Activated naive CD8-positive, alpha-beta T cell (primary cell): ENCODE data around the gene SCART1.

ENCODE experiments used
- H3K27ac Mint-ChIP-seq: one replicate; pipeline ENCODE4 v1.8.0; 2021; ENCODE audit warnings: mixed read lengths
- H3K27me3 Mint-ChIP-seq: one replicate; pipeline ENCODE4 v1.8.0; 2021; ENCODE audit warnings: mixed read lengths
- H3K36me3 Mint-ChIP-seq: one replicate; pipeline ENCODE4 v1.8.0; 2021; ENCODE audit warnings: mixed read lengths
- H3K4me1 Mint-ChIP-seq: one replicate; pipeline ENCODE4 v1.8.0; 2021; ENCODE audit warnings: low read depth, mixed read lengths
- H3K4me3 Mint-ChIP-seq: one replicate; pipeline ENCODE4 v1.8.0; 2021; ENCODE audit warnings: mild to moderate bottlenecking, mixed read lengths
- H3K9me3 Mint-ChIP-seq: one replicate; pipeline ENCODE4 v1.8.0; 2021; ENCODE audit warnings: low read depth, mixed read lengths

The SCART1 gene

GRCh38 chr10:133457100-133457841, 3.5 kb downstream of the SCART1 start:
- Mint-ChIP-seq H3K4me1 (no peaks in the 10 kb centered on the region), H3K9me3 (no peaks in the 10 kb centered on the region), H3K27me3 (no peaks in the 10 kb centered on the region), H3K4me3 (no peak overlapping the region), H3K27ac (no peak overlapping the region), H3K36me3 (no peaks in the 10 kb centered on the region)

- H3K4me1 Mint-ChIP-seq, result no peaks in the 10 kb centered on the region
- no peak overlapping the region for H3K27ac Mint-ChIP-seq
- H3K27me3 Mint-ChIP-seq, result no peaks in the 10 kb centered on the region
- no peaks in the 10 kb centered on the region for H3K36me3 Mint-ChIP-seq
- H3K4me3 Mint-ChIP-seq, result no peak overlapping the region
- H3K9me3 Mint-ChIP-seq, result no peaks in the 10 kb centered on the region
Observed at GRCh38 chr10:133458021-133458709, 4.4 kb downstream of the SCART1 start.

- Mint-ChIP-seq H3K4me3 (no peak overlapping the region), H3K27me3 (no peaks in the 10 kb centered on the region), H3K9me3 (no peaks in the 10 kb centered on the region), H3K27ac (no peak overlapping the region), H3K36me3 (peaks cover 2% of the 10 kb centered on the region), H3K4me1 (no peaks in the 10 kb centered on the region)
Observed at GRCh38 chr10:133458710-133459453, 5.1 kb downstream of the SCART1 start.

- no peaks in the 10 kb centered on the region for H3K4me1 Mint-ChIP-seq
- H3K36me3 Mint-ChIP-seq, result peaks cover 3% of the 10 kb centered on the region
- no peak overlapping the region for H3K4me3 Mint-ChIP-seq
- no peaks in the 10 kb centered on the region for H3K27me3 Mint-ChIP-seq
- no peak overlapping the region for H3K27ac Mint-ChIP-seq
- no peaks in the 10 kb centered on the region for H3K9me3 Mint-ChIP-seq
Observed at GRCh38 chr10:133459454-133460207, 5.9 kb downstream of the SCART1 start.

GRCh38 chr10:133460208-133460769, 6.5 kb downstream of the SCART1 start:
- Mint-ChIP-seq H3K4me3 (no peak overlapping the region), H3K4me1 (no peaks in the 10 kb centered on the region), H3K9me3 (no peaks in the 10 kb centered on the region), H3K36me3 (peaks cover 3% of the 10 kb centered on the region), H3K27ac (no peak overlapping the region), H3K27me3 (no peaks in the 10 kb centered on the region)

GRCh38 chr10:133461027-133461426, 7.3 kb downstream of the SCART1 start:
- H3K9me3 Mint-ChIP-seq, result no peaks in the 10 kb centered on the region
- no peak overlapping the region for H3K27ac Mint-ChIP-seq
- H3K4me1 Mint-ChIP-seq, result no peaks in the 10 kb centered on the region
- no peaks in the 10 kb centered on the region for H3K27me3 Mint-ChIP-seq
- H3K36me3 Mint-ChIP-seq, result peaks cover 3% of the 10 kb centered on the region
- no peak overlapping the region for H3K4me3 Mint-ChIP-seq

- Mint-ChIP-seq H3K9me3 (no peaks in the 10 kb centered on the region), H3K27me3 (no peaks in the 10 kb centered on the region), H3K4me1 (no peaks in the 10 kb centered on the region), H3K4me3 (no peak overlapping the region), H3K36me3 (peaks cover 3% of the 10 kb centered on the region), H3K27ac (no peak overlapping the region)
Observed at GRCh38 chr10:133461841-133462240, 8.1 kb downstream of the SCART1 start.

GRCh38 chr10:133462512-133463305, 9.0 kb downstream of the SCART1 start:
- H3K36me3 Mint-ChIP-seq, result peaks cover 7% of the 10 kb centered on the region
- no peak overlapping the region for H3K27ac Mint-ChIP-seq
- H3K9me3 Mint-ChIP-seq, result no peaks in the 10 kb centered on the region
- no peaks in the 10 kb centered on the region for H3K27me3 Mint-ChIP-seq
- no peaks in the 10 kb centered on the region for H3K4me1 Mint-ChIP-seq
- no peak overlapping the region for H3K4me3 Mint-ChIP-seq

GRCh38 chr10:133464582-133465031, 10.9 kb downstream of the SCART1 start:
- Mint-ChIP-seq H3K27ac (no peak overlapping the region), H3K9me3 (no peaks in the 10 kb centered on the region), H3K36me3 (peaks cover 18% of the 10 kb centered on the region), H3K4me3 (no peak overlapping the region), H3K27me3 (no peaks in the 10 kb centered on the region), H3K4me1 (no peaks in the 10 kb centered on the region)

- no peak overlapping the region for H3K4me3 Mint-ChIP-seq
- no peaks in the 10 kb centered on the region for H3K9me3 Mint-ChIP-seq
- H3K4me1 Mint-ChIP-seq, result no peaks in the 10 kb centered on the region
- no peak overlapping the region for H3K27ac Mint-ChIP-seq
- peaks cover 22% of the 10 kb centered on the region for H3K36me3 Mint-ChIP-seq
- no peaks in the 10 kb centered on the region for H3K27me3 Mint-ChIP-seq
Observed at GRCh38 chr10:133465191-133465949, 11.6 kb downstream of the SCART1 start.

- no peak overlapping the region for H3K4me3 Mint-ChIP-seq
- no peaks in the 10 kb centered on the region for H3K4me1 Mint-ChIP-seq
- no peaks in the 10 kb centered on the region for H3K9me3 Mint-ChIP-seq
- H3K27me3 Mint-ChIP-seq, result no peaks in the 10 kb centered on the region
- H3K36me3 Mint-ChIP-seq, result peaks cover 24% of the 10 kb centered on the region
- H3K27ac Mint-ChIP-seq, result no peak overlapping the region
Observed at GRCh38 chr10:133465950-133466474, 12.3 kb downstream of the SCART1 start.

- peaks cover 24% of the 10 kb centered on the region for H3K36me3 Mint-ChIP-seq
- no peak overlapping the region for H3K4me3 Mint-ChIP-seq
- H3K27me3 Mint-ChIP-seq, result no peaks in the 10 kb centered on the region
- no peaks in the 10 kb centered on the region for H3K9me3 Mint-ChIP-seq
- H3K27ac Mint-ChIP-seq, result no peak overlapping the region
- H3K4me1 Mint-ChIP-seq, result no peaks in the 10 kb centered on the region
Observed at GRCh38 chr10:133466683-133467275, 13.0 kb downstream of the SCART1 start.
